Glutamatergic neuron (in vitro differentiated cells): ENCODE data around the gene SREBF2. TPM values are rescaled to one million over a fixed set of nuclear protein-coding genes. Genes with fewer than 3 reads are reported as not detected.

Source experiments
- DNase-seq: peaks from one replicate; pipeline ENCODE4 v3.0.0; 2022
- H3K27ac Mint-ChIP-seq: one replicate; pipeline ENCODE4 v1.8.0; 2020; ENCODE audit warnings: mild to moderate bottlenecking, mixed read lengths, inconsistent platforms; ENCODE audit not compliant: unreplicated experiment
- H3K27me3 Mint-ChIP-seq: one replicate; pipeline ENCODE4 v1.8.0; 2020; ENCODE audit warnings: mild to moderate bottlenecking, moderate library complexity, mixed read lengths, inconsistent platforms; ENCODE audit not compliant: unreplicated experiment
- H3K36me3 Mint-ChIP-seq: one replicate; pipeline ENCODE4 v1.8.0; 2020; ENCODE audit warnings: mild to moderate bottlenecking, mixed read lengths, inconsistent platforms; ENCODE audit not compliant: unreplicated experiment
- H3K4me1 Mint-ChIP-seq: one replicate; pipeline ENCODE4 v1.8.0; 2020; ENCODE audit warnings: mild to moderate bottlenecking, low read depth, mixed read lengths, inconsistent platforms; ENCODE audit not compliant: unreplicated experiment
- H3K4me3 Mint-ChIP-seq: one replicate; pipeline ENCODE4 v1.8.0; 2020; ENCODE audit warnings: mild to moderate bottlenecking, mixed read lengths, inconsistent platforms; ENCODE audit not compliant: unreplicated experiment
- H3K9me3 Mint-ChIP-seq: one replicate; pipeline ENCODE4 v1.8.0; 2020; ENCODE audit warnings: mild to moderate bottlenecking, moderate library complexity, mixed read lengths, inconsistent platforms; ENCODE audit not compliant: unreplicated experiment
- CTCF ChIP-seq: fragments of 200-600 bp; sonication (generic); IDR thresholded peaks from one replicate; pipeline ENCODE4 v1.5.0; 2021; ENCODE audit not compliant: partially characterized antibody, unreplicated experiment
- microRNA-seq: library from miRNA; unstranded; fragments of <30 nt; microRNA quantifications from one replicate; pipeline ENCODE4, GENCODE V29; 2020; ENCODE audit not compliant: unreplicated experiment
- total RNA-seq: library from RNA; stranded (reverse); fragmentation: NEBNext Ultra II Directional; extraction: Animal tissue kit (Norgen Biotek cat#: 25700); gene quantifications from one replicate; pipeline ENCODE4 v1.2.1, GENCODE V29; 2021; ENCODE audit not compliant: unreplicated experiment

The SREBF2 gene
- total RNA-seq, 1 donor from 2014 or later, result 291 TPM

GRCh38 chr22:41951898-41952474 lies 119.1 kb downstream of the SREBF2 start, which contains the start of gene SMIM45:
TSS of gene SMIM45 (plus strand) at chr22:41952150.
- Mint-ChIP-seq H3K9me3 (peaks cover 2% of the 10 kb centered on the region), H3K27me3 (peaks cover 3% of the 10 kb centered on the region), H3K4me1 (peaks cover 13% of the 10 kb centered on the region), H3K36me3 (no peaks in the 10 kb centered on the region), H3K4me3 (peak within 1 kb of the TSS; percentile 69), H3K27ac (no peak within 1 kb of the TSS)
- DNase-seq, result peak; percentile 48
- no peak for TF ChIP-seq CTCF

GRCh38 chr22:41952713-41953112 lies 119.8 kb downstream of the SREBF2 start:
- TF ChIP-seq CTCF, result no peak
- no peaks in the 10 kb centered on the region for H3K36me3 Mint-ChIP-seq
- H3K27me3 Mint-ChIP-seq, result peaks cover 3% of the 10 kb centered on the region

More at GRCh38 chr22:41952713-41953112, 119.8 kb downstream of the SREBF2 start:
- Mint-ChIP-seq H3K4me3 (no peak overlapping the region), H3K9me3 (peaks cover 2% of the 10 kb centered on the region), H3K27ac (no peak overlapping the region), H3K4me1 (peaks cover 13% of the 10 kb centered on the region)
- DNase-seq, result no peak

Small RNA genes within 50 kb of the gene (microRNA-seq; reads per million reads assigned to microRNA genes)
- gene MIR33A, result 280 reads per million, percentile 83 among the genes with 10 or more reads in this experiment

Other genes with a start within 250 kb of the SREBF2 start
- gene PMM1, start 243.3 kb upstream of the SREBF2 start, total RNA-seq, result 35.0 TPM
- 34.5 TPM for gene DESI1, start 212.1 kb upstream of the SREBF2 start, total RNA-seq
- gene XRCC6, start 211.8 kb upstream of the SREBF2 start, total RNA-seq, result 155 TPM
- gene SNU13, start 144.2 kb upstream of the SREBF2 start, total RNA-seq, result 93.5 TPM
- 0.64 TPM for gene MEI1, start 133.6 kb upstream of the SREBF2 start, total RNA-seq
- gene CCDC134, start 32.4 kb upstream of the SREBF2 start, total RNA-seq, result 9.4 TPM
- gene SHISA8, start 82.0 kb downstream of the SREBF2 start, total RNA-seq, result not detected
- 0.37 TPM for gene TNFRSF13C, start 93.7 kb downstream of the SREBF2 start, total RNA-seq
- 3.4 TPM for gene CENPM, start 114.0 kb downstream of the SREBF2 start, total RNA-seq
- 216 TPM for gene SEPTIN3, start 136.3 kb downstream of the SREBF2 start, total RNA-seq
- not detected for gene WBP2NL, start 165.7 kb downstream of the SREBF2 start, total RNA-seq
- 13.0 TPM for gene NAGA, start 237.7 kb downstream of the SREBF2 start, total RNA-seq
- 0.88 TPM for gene PHETA2, start 241.1 kb downstream of the SREBF2 start, total RNA-seq
- 62.0 TPM for gene SMDT1, start 246.6 kb downstream of the SREBF2 start, total RNA-seq